ENCODE measurements around the gene PLCD3. TPM values are rescaled to one million over a fixed set of nuclear protein-coding genes. Genes with fewer than 3 reads are reported as not detected.

PLCD3 gene
- total RNA-seq, 1 donor from 2014 or later: 79.4 TPM

DNA sequence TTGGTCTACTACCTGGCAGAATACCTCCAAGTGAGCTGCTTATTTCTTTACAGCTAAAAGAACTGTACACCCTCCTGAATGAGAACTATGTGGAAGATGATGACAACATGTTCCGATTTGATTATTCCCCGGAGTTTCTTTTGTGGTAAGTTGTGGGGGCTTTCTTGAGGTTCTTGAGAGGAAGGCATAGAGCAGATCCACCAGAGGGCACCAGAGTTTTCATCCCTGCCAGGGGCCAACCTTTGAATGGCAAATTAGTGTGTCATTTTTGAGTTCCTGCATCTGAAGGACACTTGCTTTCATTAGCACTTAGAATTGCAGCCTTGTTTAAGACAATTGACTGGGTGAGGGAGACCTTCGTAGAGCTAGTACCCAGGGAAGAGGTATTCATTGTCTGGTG is 36.2 kb downstream of the PLCD3 start:
- DNase-seq (ENCODE audit: low spot score): no peak
- no peak for ATAC-seq
- intact Hi-C loops (cut with DNase I): no loop called here

DNA sequence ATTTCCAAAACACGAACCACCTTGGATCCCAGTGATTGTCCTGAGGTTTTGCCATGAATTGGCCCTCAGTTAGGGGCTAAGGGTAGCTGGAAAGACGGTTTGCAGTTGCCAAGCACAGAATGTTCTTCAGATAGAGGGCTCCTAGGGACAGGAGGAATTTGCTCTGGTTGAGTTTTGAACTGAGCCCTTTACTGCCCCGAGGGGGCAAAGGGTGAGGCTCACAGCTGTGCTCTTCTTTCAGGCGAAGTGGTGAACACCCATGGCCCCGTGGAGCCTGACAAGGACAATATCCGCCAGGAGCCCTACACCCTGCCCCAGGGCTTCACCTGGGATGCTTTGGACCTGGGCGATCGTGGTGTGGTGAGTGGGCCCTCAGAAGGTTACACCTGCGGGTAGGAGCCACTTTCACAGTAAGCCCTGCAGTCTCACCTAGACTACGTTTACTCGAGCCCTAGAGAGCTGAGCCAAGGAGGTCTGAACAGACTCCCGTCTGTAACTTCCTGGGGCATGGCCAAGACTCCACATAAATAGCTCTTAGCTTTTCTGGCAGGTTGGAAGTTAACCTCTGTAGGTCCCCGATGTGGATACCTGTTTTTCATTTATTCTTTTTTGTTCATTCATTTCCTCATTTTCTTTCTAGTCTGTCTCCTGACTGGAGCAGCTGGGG is 38.7 kb downstream of the PLCD3 start:
- intact Hi-C loops (cut with DNase I): no loop called here
- ATAC-seq: peak; percentile 88
- no peak for DNase-seq (ENCODE audit: low spot score)

DNA sequence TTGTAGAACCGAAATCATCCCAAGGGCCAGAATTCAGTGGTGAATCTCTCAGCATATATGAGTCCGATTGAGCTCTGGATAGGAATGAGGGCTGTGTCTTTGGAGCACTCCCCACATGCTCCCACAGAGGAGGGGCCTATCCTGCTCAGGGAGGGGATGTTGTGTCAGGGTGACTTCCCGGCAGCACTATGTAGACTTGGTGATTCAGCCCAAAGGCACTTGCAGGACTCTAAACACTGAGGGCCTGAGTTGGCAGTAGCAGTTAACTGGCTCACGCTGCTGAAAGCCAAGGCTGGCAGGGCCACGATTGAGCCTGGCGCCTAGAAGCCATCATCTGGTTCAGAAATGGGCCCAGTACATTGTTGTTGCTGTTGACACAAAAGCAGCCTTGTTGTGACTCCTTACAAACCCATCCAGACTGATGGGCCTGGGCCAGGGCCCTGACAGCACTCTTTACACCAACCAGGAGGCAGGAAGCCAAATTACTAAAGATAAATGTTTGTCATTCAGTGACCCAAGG is 39.3 kb downstream of the PLCD3 start:
- peak; percentile 96 for ATAC-seq
- DNase-seq (ENCODE audit: low spot score): peak; percentile 85
- intact Hi-C loops (cut with DNase I): no loop called here

DNA sequence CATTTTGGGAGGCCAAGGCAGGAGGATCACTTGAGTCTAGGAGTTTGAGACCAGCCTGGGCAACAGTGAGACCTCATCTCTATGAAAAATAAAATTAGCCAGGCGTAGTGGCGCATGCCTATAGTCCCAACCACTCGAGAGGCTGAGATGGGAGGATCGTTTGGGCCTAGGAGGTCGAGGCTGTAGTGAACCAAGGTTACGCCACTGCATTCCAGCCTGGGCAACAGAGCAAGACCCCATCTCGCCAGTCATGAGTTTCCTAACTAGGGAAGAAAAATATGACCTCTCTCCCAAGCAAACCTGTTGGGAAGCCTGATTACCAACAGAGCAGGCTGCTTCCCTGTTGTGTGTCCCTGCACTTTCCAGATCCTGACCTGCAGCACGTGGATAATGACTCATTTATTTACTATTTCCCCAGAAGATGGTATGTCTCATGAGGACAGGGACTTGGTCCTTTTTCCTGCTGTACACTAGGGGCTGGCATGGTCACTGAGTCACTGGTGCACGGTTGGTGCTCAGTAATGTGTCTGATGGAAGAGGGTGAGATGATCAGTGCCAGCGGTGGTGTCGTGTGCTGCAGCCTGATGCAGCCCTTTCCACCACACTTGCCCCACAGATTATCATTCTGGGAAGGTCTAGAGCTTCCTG is 40.4 kb downstream of the PLCD3 start:
- DNase-seq (ENCODE audit: low spot score) (no peak), ATAC-seq (no peak)
- intact Hi-C loops (cut with DNase I): no loop called here

DNA sequence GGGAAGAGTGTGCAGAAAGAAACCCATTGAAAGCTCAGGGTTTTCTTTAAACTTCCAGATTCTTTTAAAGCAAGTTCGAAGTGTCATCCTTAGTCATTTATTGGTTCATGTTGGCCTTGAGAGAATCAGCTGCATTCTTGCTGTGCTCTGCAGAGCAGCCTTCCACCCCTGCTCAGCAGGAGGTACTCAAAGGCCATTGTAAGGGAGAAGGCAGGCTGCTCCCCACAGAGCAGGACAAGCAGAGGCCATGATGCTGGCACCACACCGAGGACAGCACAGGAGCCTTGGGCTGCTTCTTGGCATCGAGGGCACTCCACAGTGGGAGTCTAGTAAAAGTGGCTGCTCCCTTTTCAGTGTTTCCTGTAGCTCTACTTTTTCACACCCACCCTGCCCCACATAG is 41.6 kb downstream of the PLCD3 start:
- intact Hi-C loops (cut with DNase I): no loop called here
- no peak for ATAC-seq
- DNase-seq (ENCODE audit: low spot score): no peak

DNA sequence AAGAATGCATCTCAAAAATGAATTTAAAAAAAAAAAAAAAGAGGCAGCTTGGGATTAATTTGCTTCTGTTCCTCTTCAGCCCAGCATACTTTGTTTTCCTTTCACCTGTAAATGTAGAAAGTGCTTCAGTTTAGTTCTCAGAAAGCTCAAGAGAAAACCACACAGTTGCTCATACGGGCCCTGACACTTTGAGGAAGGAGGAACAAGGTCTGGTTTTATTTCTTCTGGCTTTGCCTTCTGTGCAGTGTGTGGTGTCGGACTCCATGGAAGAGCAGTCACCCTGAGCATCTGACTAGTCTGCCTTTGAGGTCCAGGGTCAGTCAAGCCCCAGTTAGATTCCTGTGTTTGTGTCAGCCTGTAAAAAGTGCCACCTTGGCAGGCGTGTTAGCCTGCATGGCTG is 43.6 kb downstream of the PLCD3 start:
- DNase-seq (ENCODE audit: low spot score) (no peak), ATAC-seq (no peak)
- intact Hi-C loops (cut with DNase I): no loop called here

DNA sequence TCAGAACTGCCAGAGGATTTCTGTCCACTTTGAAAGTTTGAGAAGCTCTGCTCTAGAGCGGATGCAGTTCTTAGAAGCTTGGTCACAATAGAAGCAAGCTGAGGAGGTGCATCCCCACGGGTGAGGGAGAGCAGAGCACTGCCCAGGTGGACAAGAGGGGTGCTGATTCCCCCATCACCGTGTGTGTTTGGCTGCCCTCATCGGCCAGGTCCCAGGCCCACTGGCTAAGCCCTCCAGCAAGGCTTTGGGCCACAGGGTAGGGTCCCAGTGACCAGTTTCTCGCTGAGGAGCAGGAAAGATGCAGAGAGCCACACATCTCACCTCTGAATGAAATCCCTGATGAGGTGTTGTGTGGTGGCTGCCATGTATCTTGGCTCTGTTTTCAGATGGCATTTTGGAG is 44.3 kb downstream of the PLCD3 start:
- DNase-seq (ENCODE audit: low spot score): no peak
- no peak for ATAC-seq
- intact Hi-C loops (cut with DNase I): no loop called here

DNA sequence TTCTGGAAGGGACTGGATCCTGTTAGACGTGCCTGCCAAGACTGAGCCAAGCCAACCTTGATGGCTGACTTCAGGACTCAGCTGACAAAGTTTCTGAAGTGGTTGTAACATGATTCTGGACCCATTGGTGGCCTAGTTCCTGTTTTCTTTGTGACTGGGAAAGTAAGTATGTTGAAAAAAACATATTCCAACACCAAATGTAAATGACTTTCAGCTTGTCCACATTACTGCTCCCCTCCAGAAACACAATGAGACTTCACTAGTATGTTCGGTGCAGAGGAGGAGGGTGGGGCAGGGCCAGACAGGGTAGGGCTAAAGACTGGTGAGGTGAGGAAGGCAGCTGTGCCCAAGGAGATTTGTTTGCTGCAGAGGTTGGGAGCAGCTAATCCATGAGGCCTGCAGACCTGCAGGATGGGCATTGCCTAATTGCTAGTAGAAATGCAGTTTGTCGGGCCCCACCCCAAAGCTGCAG is 44.8 kb downstream of the PLCD3 start:
- intact Hi-C loops (cut with DNase I): no loop called here
- ATAC-seq (no peak), DNase-seq (ENCODE audit: low spot score) (no peak)

DNA sequence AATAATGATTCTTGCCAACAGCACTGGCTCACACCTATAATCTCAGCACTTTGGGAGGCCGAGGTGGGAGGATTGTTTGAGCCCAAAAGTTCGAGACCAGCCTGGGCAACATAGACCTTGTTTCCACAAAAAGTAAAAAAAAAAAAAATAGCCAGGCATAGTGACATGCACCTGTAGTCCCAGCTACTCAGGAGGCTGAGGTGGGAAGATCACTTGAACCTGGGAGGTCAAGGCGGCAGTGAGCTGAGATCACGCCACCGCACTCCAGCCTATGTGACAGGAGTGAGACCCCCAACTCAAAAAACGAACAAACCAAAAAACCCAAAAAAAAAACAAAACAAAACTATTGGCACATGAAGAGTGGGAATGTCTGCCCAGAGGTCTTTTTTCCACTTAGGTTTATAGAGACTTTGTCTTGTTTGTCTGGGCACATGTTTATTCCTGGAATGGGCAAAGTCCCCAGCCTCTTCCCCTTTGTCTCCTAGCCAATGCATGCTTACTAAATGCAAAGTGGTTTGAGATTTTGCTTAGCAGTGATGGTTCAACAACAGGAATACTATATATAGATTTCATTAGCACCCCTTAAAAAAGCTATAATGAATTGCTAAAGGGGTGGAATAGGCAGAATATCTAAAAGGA is 45.3 kb downstream of the PLCD3 start:
- ATAC-seq (no peak), DNase-seq (ENCODE audit: low spot score) (no peak)
- intact Hi-C loops (cut with DNase I): no loop called here

DNA sequence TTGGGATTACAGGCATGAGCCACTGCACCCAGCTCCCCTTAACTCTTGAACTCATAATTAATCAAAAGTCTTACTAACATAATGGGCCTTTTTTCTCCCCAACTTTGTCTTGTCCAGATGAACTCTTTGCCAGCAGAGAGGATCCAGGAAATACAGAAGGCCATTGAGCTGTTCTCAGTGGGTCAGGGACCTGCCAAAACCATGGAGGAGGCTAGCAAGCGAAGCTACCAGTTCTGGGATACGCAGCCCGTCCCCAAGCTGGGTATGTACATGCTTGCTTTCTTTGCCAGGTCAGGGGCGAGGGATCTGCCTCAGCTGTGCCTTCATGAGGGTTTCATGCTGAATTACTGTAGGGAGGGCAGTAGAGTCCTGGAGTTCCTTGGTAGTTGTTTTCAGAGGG is 45.9 kb downstream of the PLCD3 start:
- no peak for ATAC-seq
- DNase-seq (ENCODE audit: low spot score): no peak
- intact Hi-C loops (cut with DNase I): no loop called here

DNA sequence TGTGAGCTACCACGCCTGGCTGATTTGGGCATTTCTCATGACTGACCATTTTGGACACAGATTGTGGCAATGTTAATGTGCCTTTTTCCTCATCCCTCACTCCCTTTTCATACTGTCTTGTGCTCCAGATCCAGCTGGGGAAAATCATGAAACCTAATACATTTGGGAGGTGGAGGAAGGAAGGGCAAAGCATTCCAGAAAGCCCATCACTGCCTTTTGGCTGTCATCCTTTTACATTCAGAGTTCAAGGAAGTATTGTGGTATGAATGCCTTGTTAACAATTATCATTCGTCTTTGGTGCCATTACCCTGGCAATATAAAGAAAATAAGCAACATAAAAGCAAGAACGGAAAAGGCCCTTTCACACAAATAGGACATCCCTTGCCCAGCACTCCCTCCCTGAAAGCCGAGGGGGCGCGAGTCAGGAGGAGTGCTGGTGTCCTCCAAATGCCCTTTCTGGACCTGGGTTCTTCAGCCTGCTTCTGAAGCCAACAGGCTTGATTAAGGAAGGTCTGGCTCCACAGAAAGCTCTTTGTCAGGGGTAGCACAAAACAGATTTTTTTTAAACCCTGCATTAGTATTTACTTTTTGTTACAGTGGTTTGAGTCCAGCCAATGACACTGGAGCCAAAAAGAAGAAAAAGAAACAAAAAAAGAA is 51.1 kb downstream of the PLCD3 start:
- DNase-seq (ENCODE audit: low spot score): no peak
- intact Hi-C loops (cut with DNase I): no loop called here
- no peak for ATAC-seq

DNA sequence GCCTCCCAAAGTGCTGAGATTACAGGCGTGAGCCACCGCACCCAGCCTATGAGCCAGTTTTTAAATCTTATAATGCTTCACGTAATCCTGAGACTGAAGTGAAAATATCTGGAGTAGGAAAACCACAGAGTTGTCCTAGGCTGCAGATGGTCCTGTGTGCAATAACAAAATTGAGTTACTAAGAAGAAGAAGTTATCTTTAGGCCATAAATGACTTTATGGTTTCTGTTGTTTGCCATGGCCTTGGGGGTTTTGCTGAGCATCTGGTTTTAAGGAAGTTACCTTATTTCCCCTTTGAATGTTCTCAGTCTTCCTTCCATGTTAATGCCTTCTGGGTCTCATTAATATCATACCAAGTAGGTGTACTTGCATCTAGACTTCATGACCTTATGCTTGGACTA is 54.7 kb downstream of the PLCD3 start:
- intact Hi-C loops (cut with DNase I): no loop called here
- ATAC-seq (no peak), DNase-seq (ENCODE audit: low spot score) (no peak)

DNA sequence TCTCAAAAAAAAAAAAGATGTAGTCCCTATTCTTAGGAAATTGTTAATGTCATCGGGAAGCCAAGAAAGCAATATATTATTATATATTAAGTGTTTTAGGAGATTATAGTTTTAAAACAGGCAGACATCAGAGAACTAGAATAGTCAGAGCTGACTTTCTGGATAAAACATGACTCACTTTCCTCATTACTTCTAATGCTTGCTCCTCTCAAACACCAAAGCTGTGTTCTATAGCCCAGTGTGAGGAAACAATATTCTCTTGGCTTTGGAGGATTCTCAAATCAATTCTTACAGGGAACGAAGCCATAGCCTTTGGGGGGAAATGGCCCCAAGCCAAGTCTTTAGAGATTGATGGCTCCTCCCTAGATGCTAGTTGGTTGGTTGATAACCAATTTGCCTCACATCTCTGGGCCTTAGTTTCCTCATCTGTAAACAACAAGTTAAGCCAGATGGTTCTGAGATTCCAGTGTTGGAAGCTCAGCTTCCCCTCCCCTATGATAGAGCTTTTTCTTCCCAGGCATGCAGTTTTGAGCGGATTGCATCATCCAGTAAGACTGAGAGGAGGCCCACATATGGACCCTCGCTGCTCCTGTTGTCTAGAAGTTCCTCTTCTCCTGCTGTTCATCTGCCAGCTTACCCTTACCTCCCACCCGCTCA is 58.8 kb downstream of the PLCD3 start:
- ATAC-seq (peak; percentile 95), DNase-seq (ENCODE audit: low spot score) (no peak)
- intact Hi-C loops (cut with DNase I): no loop called here

DNA sequence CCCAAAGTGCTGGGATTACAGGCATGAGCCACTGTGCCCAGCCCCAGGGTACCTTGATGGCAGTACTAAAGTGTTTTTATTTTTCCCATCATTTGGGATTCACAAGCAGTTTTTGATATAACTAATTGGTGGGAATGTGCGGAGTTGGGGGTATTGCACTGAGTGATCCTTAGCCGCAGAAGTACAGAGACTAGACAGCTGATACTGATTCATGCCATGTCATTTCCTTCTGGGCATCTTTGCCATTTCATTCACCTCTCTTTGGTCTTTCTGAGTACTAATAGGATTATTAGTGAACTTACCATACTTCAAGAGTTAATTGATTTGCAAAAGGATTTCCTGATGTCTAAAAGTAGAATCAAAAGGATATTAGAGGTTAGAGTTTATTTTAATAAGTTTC is 61.5 kb downstream of the PLCD3 start:
- intact Hi-C loops (cut with DNase I): no loop called here
- no peak for ATAC-seq
- DNase-seq (ENCODE audit: low spot score): no peak

DNA sequence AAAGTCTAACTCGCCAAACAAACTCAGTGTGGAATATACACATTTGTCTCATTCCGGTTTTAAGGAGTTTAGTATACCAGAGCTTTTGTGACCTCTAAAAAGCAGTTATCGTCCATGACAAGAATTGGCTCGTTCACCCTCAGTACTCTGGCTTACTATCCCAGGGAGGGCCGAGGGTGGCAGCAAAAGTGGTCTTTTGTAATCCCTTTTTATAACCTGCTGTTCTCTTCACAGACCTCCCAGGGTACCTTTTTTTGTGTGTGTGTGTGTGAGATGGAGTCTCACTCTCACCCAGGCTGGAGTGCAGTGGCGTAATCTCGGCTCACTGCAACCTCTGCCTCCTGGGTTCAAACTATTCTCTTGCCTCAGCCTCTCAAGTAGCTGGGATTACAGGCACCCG is 62.3 kb downstream of the PLCD3 start:
- no peak for ATAC-seq
- no peak for DNase-seq (ENCODE audit: low spot score)
- intact Hi-C loops (cut with DNase I): no loop called here

DNA sequence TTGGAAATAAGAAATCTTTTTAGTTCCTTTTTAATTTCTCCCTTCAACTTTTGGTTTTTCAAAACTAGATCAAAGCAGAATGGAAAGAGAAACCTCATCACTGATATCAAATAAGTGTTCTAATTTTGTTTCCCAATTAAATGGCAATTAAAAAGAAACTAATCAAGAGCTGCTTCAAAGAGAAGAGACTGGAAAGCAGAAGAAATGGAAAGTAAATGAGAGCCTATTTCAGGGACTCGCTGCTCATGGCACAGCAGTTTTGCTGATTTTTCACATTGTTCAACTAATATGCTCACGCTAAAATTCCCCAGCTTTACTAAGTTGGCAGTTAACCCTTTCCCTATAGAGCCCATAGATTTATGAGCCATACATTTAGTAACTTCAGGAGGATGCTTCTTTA is 64.7 kb downstream of the PLCD3 start:
- ATAC-seq (no peak), DNase-seq (ENCODE audit: low spot score) (no peak)
- intact Hi-C loops (cut with DNase I): loop anchor here (5.0 kb wide), 1 partner anchor 825 kb away; no protein-coding TSS in a partner anchor

DNA sequence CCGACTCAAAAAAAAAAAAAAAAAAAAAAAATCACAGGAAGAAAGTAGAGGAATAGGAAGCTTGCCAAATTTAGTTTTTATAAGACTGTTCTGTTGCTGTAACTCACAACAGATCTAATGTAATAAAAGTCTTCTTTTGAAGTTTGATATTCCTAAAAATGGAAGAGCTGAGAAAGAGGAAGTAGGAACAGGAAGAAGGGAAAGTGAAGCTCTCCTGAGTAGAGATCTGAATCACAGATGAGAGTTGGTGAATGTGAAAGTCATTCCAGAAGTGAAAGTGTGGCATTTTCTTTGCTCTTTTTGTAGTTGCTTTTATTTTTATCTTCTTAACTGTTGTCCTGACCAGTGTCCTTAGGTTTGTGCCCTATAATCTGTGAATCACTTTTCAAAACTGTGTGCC is 69.1 kb downstream of the PLCD3 start:
- ATAC-seq (no peak), DNase-seq (ENCODE audit: low spot score) (no peak)
- intact Hi-C loops (cut with DNase I): no loop called here

DNA sequence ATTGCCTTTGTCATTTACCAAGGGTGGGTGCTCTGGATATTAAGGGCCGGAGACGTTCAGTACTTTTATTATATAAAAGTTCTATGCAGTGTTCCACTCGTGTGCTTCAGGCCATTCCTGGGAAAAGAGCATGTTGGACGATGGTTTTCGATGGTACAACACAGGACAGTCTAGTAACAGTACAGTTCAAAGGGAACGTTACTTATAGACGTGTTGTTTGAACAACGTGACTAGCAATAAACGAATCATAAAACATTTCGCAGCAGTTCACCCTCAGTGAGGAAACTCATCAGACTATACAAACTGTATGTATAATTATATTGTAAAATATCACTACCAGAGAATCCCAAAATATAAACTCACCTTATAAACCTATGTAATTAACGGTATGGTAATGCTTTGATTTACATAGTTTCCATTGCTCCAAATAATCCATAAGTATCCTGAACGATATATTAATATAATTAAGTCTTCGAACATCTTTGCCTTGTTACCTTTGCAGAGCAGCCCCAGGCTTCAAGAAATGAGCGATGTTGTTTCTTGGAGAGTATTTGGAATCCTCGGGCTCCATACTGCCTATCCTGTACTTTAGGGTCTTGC is 70.6 kb downstream of the PLCD3 start:
- ATAC-seq (no peak), DNase-seq (ENCODE audit: low spot score) (no peak)
- intact Hi-C loops (cut with DNase I): no loop called here

Measured in sciatic nerve (tissue), 2 donors.